HEK293 (cell line): Measurements from ENCODE around the gene TSC22D1.

Source experiments
- CTCF ChIA-PET: fragments of 350-600 bp; formaldehyde crosslinking; extraction: SDS; loops from one replicate; lab custom pipeline; 2021; ENCODE audit warnings: antibody characterized with exemption; lab: Yijun Ruan, JAX
- POLR2A ChIA-PET: fragments of 300-600 bp; formaldehyde crosslinking; extraction: SDS; loops from one replicate; lab custom pipeline; 2020; ENCODE audit warnings: antibody characterized with exemption, inconsistent platforms; lab: Yijun Ruan, JAX
- H3K27ac ChIP-seq: fragments of 200-500 bp; sonication (Bioruptor generic); 2 replicates; pipeline ENCODE4 v1.5.1; 2014; ENCODE audit warnings: low read depth, low read length, control low read depth, inconsistent platforms; ENCODE audit errors: extremely low read depth
- H3K36me3 ChIP-seq, 2 experiments: fragments of 200-500 bp in 1 of 2; sonication (Bioruptor generic) in 1 of 2; 1 replicate in 1 of 2; 2 replicates in 1 of 2; pipeline ENCODE4 v1.5.1; 2014 to 2017; ENCODE audit warnings: inconsistent platforms in 2 of 2, low read length in 2 of 2; ENCODE audit not compliant: control insufficient read depth in 2 of 2, insufficient read depth in 1 of 2
- H3K4me1 ChIP-seq: fragments of 200-500 bp; sonication (Bioruptor generic); 2 replicates; pipeline ENCODE4 v1.5.1; 2014; ENCODE audit warnings: mild to moderate bottlenecking, low read length, inconsistent platforms; ENCODE audit not compliant: control insufficient read depth, insufficient read depth
- H3K4me3 ChIP-seq: 2 replicates; pipeline ENCODE4 v1.5.1; 2011; ENCODE audit warnings: low read depth, mild to moderate bottlenecking, control low read depth, low read length, moderate library complexity
- H3K9me3 ChIP-seq: fragments of 200-500 bp; sonication (Bioruptor generic); 2 replicates; pipeline ENCODE4 v1.5.1; 2014; ENCODE audit warnings: low read depth, low read length, inconsistent platforms; ENCODE audit not compliant: control insufficient read depth, insufficient read depth
- FEZF1 ChIP-seq: fragments of 450-650 bp; formaldehyde crosslinking; IDR thresholded peaks from 2 replicates; pipeline ENCODE4 v1.5.1; 2016; ENCODE audit warnings: missing biosample characterization, missing genetic modification characterization
- GLI2 ChIP-seq: fragments of 450-650 bp; formaldehyde crosslinking; IDR thresholded peaks from 2 replicates; pipeline ENCODE4; 2017; ENCODE audit warnings: missing biosample characterization, missing genetic modification characterization, low read depth, borderline replicate concordance
- HOXA7 ChIP-seq: sonication (generic); formaldehyde crosslinking; IDR thresholded peaks from 2 replicates; pipeline ENCODE4 v1.8.1; 2022; ENCODE audit warnings: missing genetic modification reagents, borderline replicate concordance
- SP2 ChIP-seq: fragments of 450-650 bp; formaldehyde crosslinking; IDR thresholded peaks from 2 replicates; pipeline ENCODE4 v1.5.1; 2016; ENCODE audit warnings: missing biosample characterization, missing genetic modification characterization
- ZFP3 ChIP-seq: fragments of 450-650 bp; formaldehyde crosslinking; IDR thresholded peaks from 2 replicates; pipeline ENCODE4 v1.5.1; 2016; ENCODE audit warnings: low read depth, missing biosample characterization, missing genetic modification characterization
- ZFP41 ChIP-seq: fragments of 450-650 bp; formaldehyde crosslinking; IDR thresholded peaks from 2 replicates; pipeline ENCODE4 v1.5.1; 2016; ENCODE audit warnings: missing biosample characterization, missing genetic modification characterization, borderline replicate concordance
- ZIC2 ChIP-seq: fragments of 450-650 bp; formaldehyde crosslinking; IDR thresholded peaks from 2 replicates; pipeline ENCODE4 v1.5.1; 2016; ENCODE audit warnings: missing biosample characterization, missing genetic modification characterization
- ZNF10 ChIP-seq: fragments of 450-650 bp; formaldehyde crosslinking; IDR thresholded peaks from 2 replicates; pipeline ENCODE4 v1.5.1; 2017; ENCODE audit warnings: missing biosample characterization, missing genetic modification characterization
- ZNF311 ChIP-seq: fragments of 450-650 bp; formaldehyde crosslinking; IDR thresholded peaks from 2 replicates; pipeline ENCODE4 v1.5.1; 2017; ENCODE audit warnings: missing biosample characterization, missing genetic modification characterization, borderline replicate concordance
- ZNF366 ChIP-seq: fragments of 450-650 bp; formaldehyde crosslinking; conservative IDR thresholded peaks from 2 replicates; pipeline ENCODE4 v1.5.1; 2016; ENCODE audit warnings: missing biosample characterization, missing genetic modification characterization
- ZNF658 ChIP-seq: fragments of 450-650 bp; formaldehyde crosslinking; IDR thresholded peaks from 2 replicates; pipeline ENCODE4; 2016; ENCODE audit warnings: missing biosample characterization, missing genetic modification characterization
- ZNF664 ChIP-seq: fragments of 450-650 bp; formaldehyde crosslinking; IDR thresholded peaks from 2 replicates; pipeline ENCODE4 v1.5.1; 2016; ENCODE audit warnings: missing biosample characterization, missing genetic modification characterization
- ZSCAN16 ChIP-seq: fragments of 450-650 bp; formaldehyde crosslinking; IDR thresholded peaks from 2 replicates; pipeline ENCODE4 v1.5.1; 2016; ENCODE audit warnings: missing biosample characterization, missing genetic modification characterization
- ZXDB ChIP-seq: fragments of 450-650 bp; formaldehyde crosslinking; IDR thresholded peaks from 2 replicates; pipeline ENCODE4 v1.5.1; 2016; ENCODE audit warnings: missing biosample characterization, missing genetic modification characterization
- TF ChIP-seq, protein P1 (sequence below): fragments of 450-650 bp; formaldehyde crosslinking; IDR thresholded peaks from 2 replicates; pipeline ENCODE4; 2016; ENCODE audit warnings: missing biosample characterization, missing genetic modification characterization
- TF ChIP-seq, protein P2 (sequence below): fragments of 450-650 bp; formaldehyde crosslinking; IDR thresholded peaks from 2 replicates; pipeline ENCODE4 v1.5.1; 2016; ENCODE audit warnings: missing biosample characterization, missing genetic modification characterization
- TF ChIP-seq, protein P3 (sequence below): fragments of 450-650 bp; formaldehyde crosslinking; IDR thresholded peaks from 2 replicates; pipeline ENCODE4 v1.5.1; 2017; ENCODE audit warnings: missing biosample characterization, missing genetic modification characterization

Gene TSC22D1

DNA sequence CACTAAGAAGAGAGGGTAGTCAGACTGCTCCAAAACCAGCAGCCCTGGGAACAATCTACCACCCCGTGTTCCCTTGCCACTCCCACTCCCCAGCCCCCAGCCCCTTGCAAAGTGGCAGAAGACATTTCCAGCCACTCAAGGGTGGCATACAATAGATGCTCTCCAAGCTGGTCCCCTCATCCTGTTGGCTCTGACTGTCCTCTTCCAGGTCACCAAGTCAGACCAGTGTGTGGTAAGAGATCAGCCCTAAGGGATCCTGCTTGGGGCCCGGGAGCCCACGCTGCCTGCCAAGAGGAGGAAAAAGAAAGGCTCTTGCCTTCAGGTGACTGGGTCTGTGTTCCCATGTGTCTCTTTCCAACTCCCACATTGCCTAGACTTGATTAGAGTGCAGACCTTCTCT, 177.5 kb downstream of the TSC22D1 start (continued):
- no peak for TF ChIP-seq ZXDB (tag by site-specific recombination)
- TF ChIP-seq ZNF10 (tag by site-specific recombination) = no peak

GRCh38 chr13:44397766-44398223, 178.3 kb downstream of the TSC22D1 start:
- TF ChIP-seq ZNF658 = no peak
- TF ChIP-seq ZFP41 = no peak
- TF ChIP-seq, protein P1, sequence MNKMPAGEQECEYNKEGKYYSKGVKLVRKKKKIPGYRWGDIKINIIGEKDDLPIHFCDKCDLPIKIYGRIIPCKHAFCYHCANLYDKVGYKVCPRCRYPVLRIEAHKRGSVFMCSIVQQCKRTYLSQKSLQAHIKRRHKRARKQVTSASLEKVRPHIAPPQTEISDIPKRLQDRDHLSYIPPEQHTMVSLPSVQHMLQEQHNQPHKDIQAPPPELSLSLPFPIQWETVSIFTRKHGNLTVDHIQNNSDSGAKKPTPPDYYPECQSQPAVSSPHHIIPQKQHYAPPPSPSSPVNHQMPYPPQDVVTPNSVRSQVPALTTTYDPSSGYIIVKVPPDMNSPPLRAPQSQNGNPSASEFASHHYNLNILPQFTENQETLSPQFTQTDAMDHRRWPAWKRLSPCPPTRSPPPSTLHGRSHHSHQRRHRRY (tag by site-specific recombination) = no peak
- no peak for TF ChIP-seq ZNF366 (tag by site-specific recombination)
- TF ChIP-seq ZSCAN16 = no peak
- TF ChIP-seq HOXA7 (CRISPR knock-in tag) = no peak
- no peak for TF ChIP-seq ZFP3
- TF ChIP-seq, protein P2, sequence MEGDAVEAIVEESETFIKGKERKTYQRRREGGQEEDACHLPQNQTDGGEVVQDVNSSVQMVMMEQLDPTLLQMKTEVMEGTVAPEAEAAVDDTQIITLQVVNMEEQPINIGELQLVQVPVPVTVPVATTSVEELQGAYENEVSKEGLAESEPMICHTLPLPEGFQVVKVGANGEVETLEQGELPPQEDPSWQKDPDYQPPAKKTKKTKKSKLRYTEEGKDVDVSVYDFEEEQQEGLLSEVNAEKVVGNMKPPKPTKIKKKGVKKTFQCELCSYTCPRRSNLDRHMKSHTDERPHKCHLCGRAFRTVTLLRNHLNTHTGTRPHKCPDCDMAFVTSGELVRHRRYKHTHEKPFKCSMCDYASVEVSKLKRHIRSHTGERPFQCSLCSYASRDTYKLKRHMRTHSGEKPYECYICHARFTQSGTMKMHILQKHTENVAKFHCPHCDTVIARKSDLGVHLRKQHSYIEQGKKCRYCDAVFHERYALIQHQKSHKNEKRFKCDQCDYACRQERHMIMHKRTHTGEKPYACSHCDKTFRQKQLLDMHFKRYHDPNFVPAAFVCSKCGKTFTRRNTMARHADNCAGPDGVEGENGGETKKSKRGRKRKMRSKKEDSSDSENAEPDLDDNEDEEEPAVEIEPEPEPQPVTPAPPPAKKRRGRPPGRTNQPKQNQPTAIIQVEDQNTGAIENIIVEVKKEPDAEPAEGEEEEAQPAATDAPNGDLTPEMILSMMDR (tag by site-specific recombination) = no peak
- TF ChIP-seq ZNF311 = no peak
- TF ChIP-seq, protein P3, sequence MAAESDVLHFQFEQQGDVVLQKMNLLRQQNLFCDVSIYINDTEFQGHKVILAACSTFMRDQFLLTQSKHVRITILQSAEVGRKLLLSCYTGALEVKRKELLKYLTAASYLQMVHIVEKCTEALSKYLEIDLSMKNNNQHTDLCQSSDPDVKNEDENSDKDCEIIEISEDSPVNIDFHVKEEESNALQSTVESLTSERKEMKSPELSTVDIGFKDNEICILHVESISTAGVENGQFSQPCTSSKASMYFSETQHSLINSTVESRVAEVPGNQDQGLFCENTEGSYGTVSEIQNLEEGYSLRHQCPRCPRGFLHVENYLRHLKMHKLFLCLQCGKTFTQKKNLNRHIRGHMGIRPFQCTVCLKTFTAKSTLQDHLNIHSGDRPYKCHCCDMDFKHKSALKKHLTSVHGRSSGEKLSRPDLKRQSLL (tag by site-specific recombination) = no peak
- POLR2A ChIA-PET = no interaction called here
- Histone ChIP-seq H3K9me3 (no peaks in the 10 kb centered on the region), H3K4me1 (no peaks in the 10 kb centered on the region), H3K4me3 (no peak overlapping the region), H3K36me3 (no peaks in the 10 kb centered on the region), H3K27ac (no peak overlapping the region)
- CTCF ChIA-PET = no interaction called here

DNA sequence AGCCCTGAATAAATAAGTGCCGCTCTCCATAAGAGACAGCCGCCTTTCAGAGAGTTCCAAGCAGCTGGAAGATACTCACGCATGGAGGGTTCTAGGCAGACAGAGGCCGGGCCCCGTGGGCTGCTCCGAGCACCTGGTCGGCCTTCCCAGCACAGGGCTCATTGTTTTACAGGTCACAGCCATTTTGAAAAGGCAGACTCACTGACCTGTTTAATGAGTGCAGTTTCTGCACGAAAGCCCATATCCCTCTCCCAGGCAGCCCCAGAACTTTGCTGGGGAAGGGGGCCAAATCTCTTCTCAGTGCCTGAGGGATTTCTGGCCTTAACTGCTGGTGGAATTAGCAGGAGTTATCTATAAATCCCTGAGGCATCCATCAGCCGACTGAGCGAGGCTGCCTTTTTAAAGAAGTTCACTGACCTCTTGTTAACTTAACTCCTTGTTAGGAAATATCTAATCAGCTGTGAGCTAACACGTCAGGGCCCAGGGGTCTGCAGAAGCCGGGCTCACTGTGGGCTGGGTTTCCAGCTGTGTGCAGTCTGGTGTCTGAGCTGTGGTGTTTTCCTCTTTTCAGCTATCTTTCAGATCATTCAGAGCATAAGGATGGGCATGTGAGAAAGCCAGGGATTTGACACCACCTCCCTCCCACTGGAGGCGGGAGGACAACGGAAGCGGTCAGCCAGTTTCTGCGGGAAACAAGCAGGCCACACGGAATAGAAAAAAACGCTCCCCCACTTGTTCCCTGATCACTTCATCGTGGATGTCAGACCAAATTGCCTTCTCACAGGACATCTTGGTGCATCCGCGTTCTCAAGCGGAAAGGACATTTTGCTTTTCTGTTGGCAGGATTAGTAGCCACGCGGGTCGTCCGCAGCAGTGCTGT, 179.2 kb downstream of the TSC22D1 start:
- ChIA-PET POLR2A (interaction anchor here (0.7 kb wide), 1 partner anchor 13 kb away, joined by 4 read pairs; no protein-coding TSS in a partner anchor), CTCF (no interaction called here)

GRCh38 chr13:44395976-44396694, 180.0 kb downstream of the TSC22D1 start:
- Histone ChIP-seq H3K36me3 (no peaks in the 10 kb centered on the region), H3K9me3 (no peaks in the 10 kb centered on the region), H3K4me1 (no peaks in the 10 kb centered on the region), H3K4me3 (no peak overlapping the region), H3K27ac (no peak overlapping the region)
- TF ChIP-seq ZNF664 (tag by site-specific recombination) = 0 out of 2 replicates have a peak, but pooled peaks have one; percentile 58
- no peak for TF ChIP-seq GLI2 (tag by site-specific recombination)
- CTCF ChIA-PET = no interaction called here
- POLR2A ChIA-PET = interaction anchor here (0.6 to 0.7 kb wide), 2 partner anchors 14 to 31 kb away, joined by 4 read pairs; no protein-coding TSS in a partner anchor

More for the DNA sequence above, 179.2 kb downstream of the TSC22D1 start:
- H3K4me1 ChIP-seq = no peaks in the 10 kb centered on the region
- H3K27ac ChIP-seq = no peak overlapping the region
- peak; percentile 80 for TF ChIP-seq ZIC2
- peak; percentile 16; the same call in 1 of the 2 replicates for TF ChIP-seq FEZF1 (tag by site-specific recombination)
- TF ChIP-seq SP2 (tag by site-specific recombination) = no peak
- H3K4me3 ChIP-seq = no peak overlapping the region
- H3K9me3 ChIP-seq = no peaks in the 10 kb centered on the region
- no peaks in the 10 kb centered on the region for H3K36me3 ChIP-seq
